Stimulated activated CD4-positive, alpha-beta T cell treated with anti-CD3 and anti-CD28 coated beads, Interleukin-12 subunit alpha, Interleukin-12 subunit beta, amount 100 ng/mL, for 24 hours (primary cell): ENCODE measurements around the gene STUB1.
A peak's percentile ranks its signal among the peaks of the same experiment; 100 is the strongest.

Experiments used
- DNase-seq, 2 experiments: peaks; one replicate each; pipeline ENCODE4 v3.0.0-alpha.2; 2020; ENCODE audit warnings: low read depth in 2 of 2

The STUB1 gene

GRCh38 chr16:694187-694862 is 14.1 kb downstream of the STUB1 start:
- no peak for DNase-seq

- no peak for DNase-seq
These were observed 14.7 kb downstream of the STUB1 start for GRCh38 chr16:694863-695354.

GRCh38 chr16:695355-696089 is 15.3 kb downstream of the STUB1 start:
- peak in 1 of 2 experiments; percentile 63 for DNase-seq

GRCh38 chr16:698911-699671 is 18.9 kb downstream of the STUB1 start:
- DNase-seq = no peak

GRCh38 chr16:700684-701584 is 20.7 kb downstream of the STUB1 start:
- DNase-seq = no peak

GRCh38 chr16:702341-702740 is 22.1 kb downstream of the STUB1 start:
- no peak for DNase-seq

GRCh38 chr16:703406-703805 is 23.2 kb downstream of the STUB1 start:
- DNase-seq = no peak

GRCh38 chr16:704047-704446 is 23.8 kb downstream of the STUB1 start:
- no peak for DNase-seq

GRCh38 chr16:704552-705380 is 24.6 kb downstream of the STUB1 start:
- DNase-seq = no peak

- DNase-seq = no peak
These were observed 25.4 kb downstream of the STUB1 start, which contains the start of gene FBXL16 for GRCh38 chr16:705431-706188. FBXL16 (minus strand) TSS chr16:705801; CDS start chr16:697405, 8,396 bp downstream.

GRCh38 chr16:706189-707061 is 26.2 kb downstream of the STUB1 start:
- no peak for DNase-seq

GRCh38 chr16:707062-707538 is 26.9 kb downstream of the STUB1 start:
- DNase-seq = no peak

- DNase-seq = no peak
These were observed 27.8 kb downstream of the STUB1 start for GRCh38 chr16:708019-708418.

- no peak for DNase-seq
These were observed 28.7 kb downstream of the STUB1 start for GRCh38 chr16:708959-709358.

- DNase-seq = no peak
These were observed 29.6 kb downstream of the STUB1 start for GRCh38 chr16:709566-710499.

- DNase-seq = no peak
These were observed 30.4 kb downstream of the STUB1 start for GRCh38 chr16:710500-711075.

- no peak for DNase-seq
These were observed 30.9 kb downstream of the STUB1 start for GRCh38 chr16:711084-711483.
